GM18508 (cell line): Measurements from ENCODE around the gene DLGAP1.

Experiments used
- ATAC-seq: cut with Tn5 transposase; IDR thresholded peaks from one replicate; pipeline ENCODE4 v1.9.1; 2021; ENCODE audit warnings: moderate number of reproducible peaks; ENCODE audit not compliant: insufficient read depth, unreplicated experiment

DLGAP1 gene

DNA sequence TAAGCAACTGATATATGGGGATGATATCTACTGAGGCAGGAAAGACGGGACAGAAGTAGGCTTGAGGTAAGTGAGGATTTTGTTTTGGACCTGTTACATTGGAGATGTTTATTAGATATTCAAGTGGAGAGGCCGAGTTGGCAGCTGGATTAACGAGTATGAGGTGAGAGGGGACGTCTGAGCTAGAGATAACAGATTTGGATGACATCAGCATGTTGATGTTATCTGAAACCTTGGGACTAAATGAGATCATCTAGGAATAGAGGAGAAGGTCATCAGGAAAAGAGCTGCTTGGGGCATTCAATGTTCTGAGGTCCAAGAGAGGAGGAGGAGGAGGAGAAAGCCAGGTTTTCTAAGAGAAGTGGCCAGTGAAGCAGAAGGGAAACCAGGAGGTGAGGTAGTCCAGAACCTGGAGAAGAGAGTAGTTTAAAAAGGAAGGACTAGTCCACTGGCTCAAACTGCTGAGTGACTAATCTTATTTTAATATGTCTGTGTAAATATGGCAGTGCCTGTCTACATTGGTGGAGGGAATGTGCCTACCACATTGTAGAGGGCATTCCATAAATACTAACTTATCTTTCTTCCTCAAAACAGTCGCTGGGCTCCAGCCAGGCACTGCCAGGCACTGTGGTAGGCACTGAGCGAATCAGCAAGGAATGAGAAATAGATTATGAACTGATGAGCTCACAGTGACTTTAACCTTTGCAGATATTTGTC, 488.3 kb downstream of the DLGAP1 start:
- ATAC-seq = no peak

DNA sequence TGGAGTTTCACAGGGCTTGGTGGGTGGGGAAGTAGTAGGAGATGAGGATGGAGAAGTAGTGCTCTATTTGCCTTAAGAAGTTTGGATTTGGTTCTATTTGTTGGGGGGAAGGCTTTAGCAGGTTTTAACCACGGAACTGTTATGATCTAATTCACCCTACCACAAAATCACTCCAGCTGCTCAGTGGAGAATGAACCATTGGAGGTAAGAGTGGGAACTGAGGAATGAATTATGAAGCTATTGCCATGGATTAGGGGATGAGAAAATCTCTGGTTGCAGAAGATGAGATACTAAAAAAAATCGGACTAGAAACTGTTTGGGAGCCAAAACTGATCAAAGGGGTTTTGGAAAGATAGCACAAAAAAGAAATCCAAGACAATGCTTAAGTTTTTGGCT, 488.9 kb downstream of the DLGAP1 start:
- no peak for ATAC-seq

DNA sequence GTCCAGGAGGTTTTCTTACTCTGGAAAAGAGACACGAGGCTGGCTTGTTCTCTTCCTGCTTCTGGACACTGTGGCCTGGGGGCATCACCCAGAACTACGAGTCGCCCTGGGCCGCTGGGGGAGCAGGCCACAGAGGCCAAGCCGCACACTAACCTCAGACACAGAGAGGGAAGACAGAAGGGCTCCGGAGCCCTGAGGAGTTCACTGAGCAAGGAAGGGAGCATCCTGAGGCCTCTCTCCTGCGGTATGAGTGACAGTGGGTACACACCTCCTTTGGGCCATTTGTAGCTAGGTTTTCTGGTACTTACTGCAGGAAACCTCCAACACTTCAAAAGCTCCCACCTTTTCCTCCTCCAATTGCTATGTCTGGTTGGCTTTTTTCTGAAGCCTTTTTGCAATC, 494.1 kb downstream of the DLGAP1 start:
- ATAC-seq = no peak

DNA sequence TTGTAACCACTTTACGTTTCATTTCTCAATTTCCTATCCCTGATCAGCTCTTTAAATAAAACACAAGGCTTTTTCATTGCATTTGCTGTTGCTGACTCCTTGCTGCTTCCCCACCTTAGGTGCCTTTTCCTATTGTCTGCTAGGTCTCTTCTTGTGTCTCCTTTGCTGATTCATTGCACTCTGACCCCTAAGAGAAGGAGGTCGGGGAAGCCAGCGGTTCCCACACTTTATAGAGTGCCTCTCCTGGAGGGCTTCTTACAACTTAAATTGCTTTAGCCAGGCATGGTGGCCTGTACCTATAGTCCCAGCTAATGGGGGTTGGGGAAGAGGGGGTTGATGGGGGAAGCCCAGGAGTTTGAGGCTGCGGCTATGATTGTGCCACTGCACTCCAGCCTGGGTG, 495.0 kb downstream of the DLGAP1 start:
- no peak for ATAC-seq

DNA sequence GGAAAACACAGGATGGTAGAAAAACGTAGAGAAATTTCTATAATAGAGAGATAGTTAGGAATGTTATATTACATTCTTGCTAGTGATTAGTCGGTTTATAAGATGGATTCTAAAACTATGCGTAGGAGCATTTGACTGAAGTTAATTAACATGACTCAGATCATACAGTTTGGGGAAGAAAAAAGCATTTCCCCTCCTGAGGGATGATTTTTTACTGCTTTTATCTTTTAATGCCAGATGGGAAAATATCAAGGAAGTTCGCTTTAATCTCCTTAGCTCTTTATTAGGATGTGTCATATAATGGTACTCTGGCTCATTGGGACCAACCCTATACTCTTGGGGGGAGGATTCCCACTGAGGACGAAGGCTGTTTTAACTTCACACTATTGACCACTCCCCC, 503.1 kb downstream of the DLGAP1 start:
- ATAC-seq = no peak

DNA sequence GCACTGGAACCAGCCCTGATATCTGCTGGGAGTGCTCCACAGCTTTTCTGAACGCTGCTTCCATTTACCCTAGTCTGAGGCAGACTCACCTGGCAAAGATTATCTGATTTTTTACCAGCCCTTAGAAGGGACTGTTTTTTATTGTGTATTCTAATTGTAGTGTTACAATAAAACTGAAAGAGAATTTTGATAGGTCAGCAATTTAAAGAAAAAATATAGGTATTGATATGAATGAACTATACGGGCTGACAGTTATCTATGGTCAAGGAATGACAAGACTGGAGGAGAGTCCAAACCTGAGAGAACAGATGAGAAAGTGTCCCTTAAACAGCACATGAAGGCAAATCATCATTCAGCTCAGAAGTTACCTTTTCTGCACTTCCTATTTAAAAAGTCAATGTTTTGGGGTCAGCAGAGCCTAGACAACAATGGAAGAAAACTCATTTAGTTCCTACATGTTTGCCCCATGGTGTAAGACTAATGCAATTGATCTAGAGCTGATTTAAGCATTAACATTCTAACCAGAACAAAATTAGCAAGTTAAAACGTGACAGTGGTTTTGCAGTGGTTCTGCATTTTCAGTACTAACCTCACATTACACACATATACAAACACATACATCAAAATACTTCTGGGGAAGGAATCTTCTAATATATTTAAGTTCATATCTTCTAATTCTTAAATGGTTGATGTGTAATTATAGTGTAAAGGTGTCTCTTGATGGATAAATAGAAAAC, 504.3 kb downstream of the DLGAP1 start:
- no peak for ATAC-seq

DNA sequence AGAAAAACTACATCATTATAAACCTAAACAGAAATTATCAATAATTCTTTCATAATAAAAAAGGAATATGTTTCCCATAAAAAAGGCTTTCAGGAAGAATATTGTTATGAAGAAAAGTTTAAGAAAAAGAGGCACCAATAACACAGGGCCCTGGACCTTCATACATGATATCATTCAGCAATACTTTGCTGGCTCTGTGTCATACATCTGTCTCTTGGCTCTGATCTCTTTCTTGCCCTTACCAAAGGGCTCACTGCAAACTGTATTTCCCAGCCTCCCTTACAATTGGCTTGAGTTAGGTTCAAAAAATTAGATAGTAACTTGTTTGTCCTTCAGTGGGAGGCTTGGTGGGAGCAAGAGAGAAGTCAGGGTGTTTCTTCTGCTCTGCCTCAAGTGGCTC, 506.1 kb downstream of the DLGAP1 start:
- no peak for ATAC-seq

DNA sequence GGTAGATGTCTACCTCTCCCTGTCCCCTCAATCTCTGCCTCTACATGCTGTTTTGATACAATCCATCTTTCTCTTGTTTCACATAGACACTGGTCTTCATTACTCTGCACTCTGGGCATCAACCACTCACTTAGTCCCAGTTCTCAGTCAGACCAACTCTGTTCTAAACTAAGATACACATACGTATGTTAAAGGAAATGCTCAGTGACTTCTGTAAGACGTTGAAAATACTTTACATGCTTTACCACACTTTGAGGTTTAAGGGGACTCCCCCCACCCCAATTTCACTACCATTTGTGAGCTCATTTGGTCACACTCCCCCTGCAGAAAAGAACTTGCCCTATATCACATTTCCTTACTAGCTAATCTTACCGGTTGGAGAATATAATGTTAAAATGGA, 507.7 kb downstream of the DLGAP1 start:
- no peak for ATAC-seq

DNA sequence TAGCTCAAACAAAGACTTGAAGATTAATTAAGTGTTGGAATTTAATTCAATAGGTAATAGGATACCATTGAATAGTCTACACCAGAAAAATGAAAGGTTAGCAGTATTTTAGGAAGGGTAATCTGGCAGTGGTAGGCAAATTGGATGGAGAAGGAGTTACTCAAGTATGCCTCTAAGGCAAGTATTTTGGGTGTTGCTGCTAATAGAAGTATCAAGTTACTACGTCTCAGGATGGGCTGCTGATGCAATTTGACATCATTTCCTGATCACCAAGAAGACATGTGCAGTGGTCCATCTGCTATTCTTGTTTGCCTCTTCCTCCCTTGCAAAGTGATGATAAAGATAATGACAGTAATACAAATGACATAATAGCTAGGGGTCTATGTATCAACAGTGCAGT, 519.8 kb downstream of the DLGAP1 start:
- ATAC-seq = no peak

DNA sequence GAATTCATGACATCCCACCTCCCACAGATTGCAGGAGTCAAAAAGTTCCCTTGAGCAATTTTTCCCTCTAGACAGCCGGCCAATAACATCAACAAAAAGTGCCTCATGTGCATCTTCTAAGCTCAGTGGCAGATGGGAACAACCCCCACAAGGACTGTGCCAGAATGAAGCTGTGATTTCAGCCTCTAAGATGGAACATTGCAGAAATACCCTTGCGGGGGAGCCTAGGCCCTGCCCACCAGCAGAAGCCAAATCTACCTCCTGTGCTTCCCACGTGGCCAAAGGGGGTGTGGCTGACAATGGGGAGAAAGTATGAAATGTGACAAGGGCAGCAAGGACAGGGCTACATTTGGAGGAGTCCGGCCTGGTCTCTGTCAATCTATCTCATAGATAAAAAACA, 522.8 kb downstream of the DLGAP1 start:
- no peak for ATAC-seq

DNA sequence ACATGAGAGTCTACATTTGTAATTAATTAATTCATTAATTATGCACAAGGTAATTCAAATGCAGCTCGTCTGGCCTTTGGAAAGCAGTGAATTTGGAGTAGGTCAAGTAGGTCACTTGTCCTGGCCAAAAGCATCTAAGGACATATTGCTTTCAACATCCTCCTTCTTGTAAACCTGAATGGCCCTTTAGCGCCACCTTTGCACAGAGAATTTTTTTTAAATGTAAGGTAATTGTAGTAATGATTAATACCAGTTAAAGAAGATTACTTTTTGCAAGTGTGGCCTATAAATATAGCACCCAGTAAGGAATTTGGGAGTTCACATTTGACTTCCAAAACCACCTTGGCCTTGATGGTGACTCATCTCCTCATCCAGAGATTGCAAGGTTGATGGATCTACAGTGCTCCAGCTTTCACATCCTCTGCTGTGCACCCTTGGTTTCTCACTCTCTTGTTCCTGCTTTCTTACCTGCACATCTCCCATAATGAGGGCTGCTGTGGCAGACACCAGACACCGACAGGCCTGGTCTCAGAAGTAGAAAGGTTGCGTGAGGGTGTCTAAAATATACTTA, 523.5 kb downstream of the DLGAP1 start:
- ATAC-seq = no peak

DNA sequence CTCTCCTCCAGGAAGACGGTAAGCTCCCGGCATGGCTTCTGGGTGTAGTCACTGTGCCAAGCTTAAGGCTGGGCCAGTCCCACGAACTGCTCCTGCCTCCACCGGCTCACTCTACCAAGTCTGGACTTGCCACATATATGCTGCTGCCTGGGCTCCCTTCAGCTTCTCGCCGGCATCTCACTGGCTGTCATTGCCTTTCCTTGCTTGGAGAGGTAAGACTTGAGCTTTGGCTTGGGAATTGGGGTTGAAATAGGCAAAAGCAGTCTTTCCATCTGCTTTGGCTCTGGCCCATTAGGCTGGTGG, 524.1 kb downstream of the DLGAP1 start:
- ATAC-seq = no peak

DNA sequence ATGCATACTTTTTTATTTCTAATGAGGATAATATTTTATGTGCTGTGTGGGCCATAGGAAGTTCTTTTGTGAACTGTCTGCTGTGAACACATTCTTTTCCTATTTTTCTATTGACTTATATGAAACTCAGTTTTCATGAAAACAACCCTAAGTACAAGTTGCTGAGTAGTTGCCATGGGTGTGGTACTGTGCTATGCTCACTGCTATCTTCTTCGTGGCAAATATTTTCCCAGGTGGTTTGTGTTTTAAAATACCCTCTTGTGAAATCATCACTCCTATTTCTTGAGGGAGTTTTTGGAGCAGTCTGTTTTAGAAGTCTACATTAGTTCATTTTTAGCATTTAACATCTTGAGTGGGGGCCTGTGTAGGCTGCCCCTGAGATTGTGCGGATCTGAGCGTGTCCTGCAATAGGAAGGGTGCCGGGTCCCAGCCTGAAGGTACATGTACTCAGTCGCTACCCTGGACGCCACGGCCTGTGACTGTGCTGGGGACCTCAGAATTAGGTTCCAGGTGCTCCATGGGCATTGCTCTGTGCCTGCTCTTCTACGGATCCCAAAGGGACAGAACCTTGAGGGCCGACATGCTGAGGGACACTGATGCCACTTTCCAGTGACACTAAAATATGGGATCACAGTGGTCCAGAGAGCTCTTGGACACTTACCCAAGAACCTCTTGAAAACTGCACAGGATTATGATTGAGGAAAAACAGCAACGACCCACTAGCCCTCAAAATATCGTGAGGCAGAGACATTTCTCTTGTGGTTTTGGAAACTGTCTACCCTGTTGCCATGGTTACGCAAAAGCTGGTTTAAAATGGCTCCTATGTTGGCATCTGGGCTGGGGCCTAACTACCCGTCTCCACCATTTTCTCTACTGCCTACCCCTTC, 524.7 kb downstream of the DLGAP1 start:
- ATAC-seq = no peak

DNA sequence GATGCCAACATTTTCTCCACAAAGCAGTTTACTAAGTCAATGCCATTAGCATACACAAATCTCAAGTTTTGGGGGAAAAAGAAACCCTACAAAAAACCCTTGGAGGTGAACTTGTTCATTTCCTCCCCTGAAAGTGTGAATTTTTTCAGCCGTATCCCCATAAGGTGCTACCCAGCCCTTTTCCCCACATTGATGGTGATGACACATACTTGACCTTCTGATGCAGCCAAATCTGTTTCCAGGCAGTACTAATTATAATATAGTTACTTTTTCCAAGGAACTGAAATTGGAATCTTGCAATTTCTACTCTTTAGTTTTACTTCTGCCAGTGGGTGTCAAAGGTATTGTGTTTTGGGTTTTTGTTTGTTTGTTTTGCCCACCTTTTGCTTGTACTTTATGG, 530.7 kb downstream of the DLGAP1 start:
- ATAC-seq = no peak

DNA sequence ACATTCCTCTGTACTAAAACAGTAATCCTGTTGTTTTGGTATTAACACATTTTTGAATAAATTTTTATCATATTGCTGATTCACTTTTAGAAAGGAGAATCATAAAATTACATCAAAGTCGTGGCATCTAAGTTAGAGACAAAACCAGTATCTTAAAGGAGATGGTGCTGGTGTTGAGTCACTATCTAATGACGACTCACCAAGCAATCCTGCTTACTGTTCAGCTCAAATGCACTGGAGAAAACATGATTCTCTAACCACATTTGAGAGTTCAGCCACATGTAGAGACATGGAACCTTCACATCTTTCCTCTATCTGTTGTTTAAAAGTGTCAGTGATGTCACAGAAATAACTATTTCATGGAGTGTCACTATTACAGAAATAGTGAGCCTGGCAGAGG, 531.4 kb downstream of the DLGAP1 start:
- no peak for ATAC-seq

DNA sequence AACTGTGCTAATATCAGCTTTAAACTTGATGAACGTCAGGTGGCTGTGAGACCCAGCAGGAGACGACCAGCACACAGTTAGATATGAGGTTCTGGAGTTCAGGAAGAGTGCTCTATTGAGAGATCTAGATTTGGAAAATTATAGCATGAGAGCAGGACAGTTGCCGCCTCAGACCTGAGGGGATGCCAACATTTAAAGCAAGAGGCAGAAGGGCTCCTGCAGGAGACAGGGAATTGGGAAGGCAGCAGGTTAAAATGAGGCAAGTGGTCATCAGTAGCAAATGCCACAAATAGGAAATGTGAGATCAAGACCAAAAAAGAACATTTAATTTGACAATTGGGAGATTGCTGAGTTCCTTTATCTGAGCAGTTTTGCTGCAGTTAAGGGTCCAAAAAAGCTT, 533.3 kb downstream of the DLGAP1 start:
- ATAC-seq = no peak

DNA sequence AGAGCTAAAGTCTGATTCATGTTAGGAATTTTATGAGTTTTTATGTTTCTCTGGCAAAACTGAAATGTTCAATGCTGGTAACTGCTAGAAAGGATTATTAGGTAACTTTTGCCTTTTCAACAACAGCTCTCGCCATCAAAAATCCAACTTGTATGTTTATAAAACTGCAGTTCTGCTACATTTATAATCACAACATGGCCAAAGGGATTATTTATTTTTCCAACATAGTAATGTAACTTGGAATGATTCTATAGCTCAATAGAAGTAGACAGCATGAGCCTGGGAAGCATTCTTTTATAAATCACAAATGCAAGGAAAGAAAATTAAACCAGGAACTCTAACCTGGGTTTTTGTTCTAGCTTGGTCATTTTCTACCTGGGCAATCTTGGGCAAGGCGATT, 534.3 kb downstream of the DLGAP1 start:
- ATAC-seq = no peak

DNA sequence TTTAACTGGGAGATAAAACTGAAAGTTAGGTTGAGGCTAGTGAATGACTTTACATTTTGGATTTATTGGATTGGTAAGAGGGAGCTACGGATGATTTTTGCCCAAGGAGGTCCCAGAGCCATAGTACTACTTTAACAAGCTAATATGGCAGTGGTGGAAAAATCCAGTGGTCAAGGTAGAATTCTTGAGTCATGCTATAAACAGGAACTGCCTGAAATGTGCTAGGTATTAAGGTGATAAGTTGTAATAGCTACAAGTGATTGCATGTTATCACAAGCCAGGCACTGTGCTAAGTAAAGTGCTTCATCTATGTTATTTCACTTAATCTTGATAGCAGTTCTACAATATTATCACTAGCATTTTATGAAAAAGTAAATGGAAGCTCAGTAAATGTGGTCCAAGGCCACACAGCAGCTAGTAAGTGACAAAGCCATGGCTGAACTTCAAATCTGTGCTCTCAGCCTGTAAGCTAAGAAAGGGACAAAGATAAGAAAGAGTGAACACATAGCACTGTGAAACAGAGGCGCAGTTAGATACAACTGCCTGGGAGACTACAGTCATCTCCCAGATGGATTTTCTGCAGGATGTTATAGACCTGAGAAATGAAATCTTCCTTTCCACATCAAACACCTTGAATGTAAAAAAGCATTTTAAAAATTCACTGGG, 535.6 kb downstream of the DLGAP1 start:
- ATAC-seq = no peak

DNA sequence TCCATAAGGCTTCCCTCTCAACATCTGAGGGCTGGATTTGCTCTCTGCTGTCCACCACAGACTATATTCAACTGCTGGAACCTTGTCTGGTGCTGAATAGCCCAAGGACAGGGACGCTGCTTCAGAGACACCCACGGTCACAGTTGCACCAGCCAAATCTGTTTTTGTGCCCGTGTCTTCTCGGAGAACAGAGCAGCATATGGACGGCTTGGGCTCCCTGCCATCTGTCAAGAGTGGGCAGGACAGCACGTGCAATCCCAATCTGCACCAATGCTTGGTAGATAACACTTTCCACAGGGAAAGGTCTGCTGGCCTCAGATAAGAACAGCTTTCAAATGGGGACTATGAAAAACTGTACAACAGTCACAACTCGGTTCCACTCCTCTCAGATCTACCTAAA, 539.0 kb downstream of the DLGAP1 start:
- no peak for ATAC-seq

DNA sequence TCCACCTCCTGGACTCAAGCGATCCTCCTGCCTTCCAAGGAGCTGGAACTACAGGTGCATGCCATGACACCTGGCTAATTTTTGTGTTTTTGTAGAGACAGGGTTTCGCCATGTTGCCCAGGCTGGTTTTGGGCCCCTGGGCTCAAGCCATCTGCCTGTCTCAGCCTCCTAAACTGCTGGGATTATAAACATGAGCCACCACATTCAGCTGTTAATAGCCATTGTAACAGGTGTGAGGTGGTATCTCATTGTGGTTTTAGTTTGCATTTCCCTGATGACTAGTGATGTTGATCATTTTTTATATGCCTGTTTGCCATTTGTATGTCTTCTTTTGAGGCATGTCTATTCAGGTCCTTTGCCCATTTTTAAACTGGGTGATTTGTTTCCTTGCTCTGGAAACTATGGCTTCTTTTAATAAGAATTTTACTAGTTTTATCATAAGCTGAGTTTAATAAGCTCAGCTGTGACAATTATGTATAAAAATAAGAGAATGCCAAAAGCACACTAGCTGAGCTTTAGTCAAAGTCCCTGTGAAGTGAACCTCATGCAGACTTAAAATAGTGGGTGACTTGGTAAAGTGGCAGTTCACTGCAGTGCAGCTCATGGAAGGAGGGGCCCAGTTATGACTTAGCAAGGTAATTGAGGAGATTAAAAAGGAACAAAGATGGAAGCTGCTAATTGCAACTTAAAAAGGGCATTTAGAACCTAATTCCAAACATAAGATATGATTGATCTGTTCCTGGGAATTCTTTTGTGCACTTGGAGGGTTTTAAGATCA, 540.1 kb downstream of the DLGAP1 start:
- no peak for ATAC-seq
